ENCODE measurements around the gene BOLA1.
A peak's percentile ranks its signal among the peaks of the same experiment; 100 is the strongest.

The BOLA1 gene

GRCh38 chr1:149877211-149877946 lies 22.0 kb upstream of the BOLA1 start:
- DNase-seq (ENCODE audit: low read depth): no peak
- no peak overlapping the region for H3K4me3 ChIP-seq (ENCODE audit: low read depth, low read length)
- TF ChIP-seq, protein P1, sequence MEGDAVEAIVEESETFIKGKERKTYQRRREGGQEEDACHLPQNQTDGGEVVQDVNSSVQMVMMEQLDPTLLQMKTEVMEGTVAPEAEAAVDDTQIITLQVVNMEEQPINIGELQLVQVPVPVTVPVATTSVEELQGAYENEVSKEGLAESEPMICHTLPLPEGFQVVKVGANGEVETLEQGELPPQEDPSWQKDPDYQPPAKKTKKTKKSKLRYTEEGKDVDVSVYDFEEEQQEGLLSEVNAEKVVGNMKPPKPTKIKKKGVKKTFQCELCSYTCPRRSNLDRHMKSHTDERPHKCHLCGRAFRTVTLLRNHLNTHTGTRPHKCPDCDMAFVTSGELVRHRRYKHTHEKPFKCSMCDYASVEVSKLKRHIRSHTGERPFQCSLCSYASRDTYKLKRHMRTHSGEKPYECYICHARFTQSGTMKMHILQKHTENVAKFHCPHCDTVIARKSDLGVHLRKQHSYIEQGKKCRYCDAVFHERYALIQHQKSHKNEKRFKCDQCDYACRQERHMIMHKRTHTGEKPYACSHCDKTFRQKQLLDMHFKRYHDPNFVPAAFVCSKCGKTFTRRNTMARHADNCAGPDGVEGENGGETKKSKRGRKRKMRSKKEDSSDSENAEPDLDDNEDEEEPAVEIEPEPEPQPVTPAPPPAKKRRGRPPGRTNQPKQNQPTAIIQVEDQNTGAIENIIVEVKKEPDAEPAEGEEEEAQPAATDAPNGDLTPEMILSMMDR (IDR thresholded peaks at IDR 0.05; ENCODE audit: low read depth, low read length, missing control alignments): no peak

DNA sequence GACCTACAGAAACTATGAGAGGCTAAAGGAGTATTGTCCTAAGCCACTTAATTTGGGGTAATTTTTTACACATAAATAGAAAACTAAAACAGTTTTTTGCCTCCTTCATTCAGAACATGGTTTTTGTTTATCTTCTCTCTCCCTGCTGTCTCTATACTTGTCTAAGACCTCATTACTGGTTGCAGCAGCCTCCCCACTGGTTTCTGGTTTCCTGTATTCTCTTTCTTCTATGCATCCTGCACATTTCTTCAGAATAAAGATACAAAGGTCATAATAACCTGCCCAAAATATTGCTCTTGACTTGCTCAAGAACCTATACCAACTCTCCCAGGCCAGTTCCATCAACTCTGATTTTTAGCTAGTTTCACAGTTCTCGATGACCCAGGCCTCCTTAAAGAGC lies 19.8 kb upstream of the BOLA1 start:
- no peak overlapping the region for H3K4me3 ChIP-seq (ENCODE audit: low read depth, low read length)
- TF ChIP-seq, protein P1 (IDR thresholded peaks at IDR 0.05; ENCODE audit: low read depth, low read length, missing control alignments): no peak
- DNase-seq (ENCODE audit: low read depth): no peak

DNA sequence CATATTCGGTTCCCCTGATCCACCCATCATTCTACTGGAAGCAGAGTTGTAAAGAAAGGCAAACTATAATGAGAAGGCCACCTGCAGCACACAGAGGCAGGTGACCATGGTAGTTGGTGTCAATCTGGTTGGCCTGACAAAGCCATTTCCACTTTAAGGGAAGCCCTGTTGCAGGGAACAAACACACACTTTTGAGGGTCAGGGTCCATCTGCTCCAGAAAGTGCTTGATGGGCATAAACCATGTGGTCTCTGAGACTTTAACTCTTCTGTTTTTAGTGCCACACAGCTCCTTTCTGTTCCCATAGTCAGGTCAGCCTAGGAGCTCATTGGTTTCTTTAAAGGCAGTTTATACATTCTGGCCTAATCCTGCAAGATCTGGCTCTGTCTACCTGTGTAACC lies 17.5 kb upstream of the BOLA1 start:
- DNase-seq (ENCODE audit: low read depth): no peak
- H3K4me3 ChIP-seq (ENCODE audit: low read depth, low read length): no peak overlapping the region
- TF ChIP-seq, protein P1 (IDR thresholded peaks at IDR 0.05; ENCODE audit: low read depth, low read length, missing control alignments): no peak

- DNase-seq (ENCODE audit: low read depth): no peak
- H3K4me3 ChIP-seq (ENCODE audit: low read depth, low read length): peak overlapping the region; percentile 76; the same call in 1 of the 2 replicates
- TF ChIP-seq, protein P1 (IDR thresholded peaks at IDR 0.05; ENCODE audit: low read depth, low read length, missing control alignments): no peak
Measured at GRCh38 chr1:149883598-149884247, 15.6 kb upstream of the BOLA1 start.

DNA sequence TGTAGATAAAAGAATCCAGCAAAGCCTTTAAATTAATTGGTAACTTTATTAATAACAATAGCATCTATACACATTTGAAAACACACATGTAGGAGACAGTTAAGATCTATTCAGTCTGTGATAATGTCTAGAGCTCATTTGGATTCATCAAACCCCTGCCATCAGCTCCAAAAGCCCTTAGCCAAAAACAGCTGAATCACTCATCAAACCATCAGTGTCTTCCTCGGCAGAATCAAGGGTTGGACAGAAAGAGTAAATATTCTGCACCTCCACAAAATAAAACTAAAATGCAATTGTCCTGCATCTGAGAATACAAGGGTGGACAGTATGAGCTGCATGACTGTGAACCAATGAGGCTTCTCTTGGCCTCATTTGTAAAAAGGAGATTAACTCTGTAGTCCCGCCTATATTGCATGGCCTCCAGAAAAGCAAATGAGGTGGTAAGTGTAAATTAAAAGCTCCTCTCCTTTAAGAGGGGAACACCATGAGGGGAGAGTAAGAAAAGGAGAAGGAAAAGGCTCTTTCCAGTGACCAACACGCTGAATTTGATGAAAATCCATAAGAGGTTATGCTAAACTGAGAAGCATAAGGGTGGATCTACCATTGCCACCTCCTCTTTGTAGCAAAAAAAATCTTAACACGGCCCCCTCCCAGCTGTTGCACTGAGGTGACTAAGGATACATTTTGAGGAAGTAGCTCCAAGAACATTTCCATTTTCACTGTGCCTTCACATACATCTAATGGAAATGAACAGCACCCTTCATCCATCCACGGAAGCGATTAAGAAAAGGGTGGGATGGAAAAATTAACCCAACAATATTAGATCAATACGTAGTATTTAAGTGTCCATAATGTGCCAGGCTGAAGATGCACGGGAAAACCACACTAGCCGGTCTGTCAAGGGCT lies 14.7 kb upstream of the BOLA1 start:
- DNase-seq (ENCODE audit: low read depth): peak; percentile 42
- H3K4me3 ChIP-seq (ENCODE audit: low read depth, low read length): peak overlapping the region; percentile 76

DNA sequence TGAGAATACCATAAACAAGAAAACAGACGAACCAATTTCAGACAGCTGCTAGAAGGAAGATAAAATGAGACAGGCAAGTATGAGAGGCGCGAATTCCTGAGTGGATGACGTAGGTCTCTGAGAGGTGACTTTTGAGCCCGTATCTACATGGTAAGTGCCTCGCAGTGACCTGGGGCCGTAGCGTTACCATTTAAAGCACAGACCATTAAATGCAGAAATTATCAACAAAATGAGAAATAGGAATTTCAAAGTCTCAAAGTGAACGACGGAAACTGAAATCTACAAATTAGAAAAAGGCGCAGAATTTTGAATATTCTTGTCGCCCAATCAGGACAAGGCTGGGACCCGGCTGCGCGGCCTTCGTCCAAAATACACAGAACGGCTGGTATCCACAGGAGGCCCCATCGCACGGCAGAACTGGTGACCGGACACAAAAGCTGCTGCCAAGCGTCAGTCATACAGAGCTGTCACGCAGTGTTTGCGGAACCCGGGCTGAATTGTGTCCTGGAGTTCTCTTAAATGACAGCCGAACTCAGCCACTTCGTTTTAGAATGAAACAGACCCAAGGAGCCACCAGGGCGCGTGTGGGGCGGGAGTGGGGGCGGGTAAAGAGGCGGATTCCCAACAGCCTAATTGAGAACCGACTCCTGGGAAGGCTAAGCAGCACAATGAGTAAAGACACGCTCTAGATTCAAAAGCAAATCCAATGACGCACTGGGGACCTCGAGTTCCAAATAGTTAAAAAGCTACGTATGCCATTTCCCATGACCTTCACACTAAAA lies 13.8 kb upstream of the BOLA1 start:
- DNase-seq (ENCODE audit: low read depth): peak; percentile 66
- TF ChIP-seq, protein P1 (IDR thresholded peaks at IDR 0.05; ENCODE audit: low read depth, low read length, missing control alignments): no peak
- peak overlapping the region; percentile 76 for H3K4me3 ChIP-seq (ENCODE audit: low read depth, low read length)

More for the DNA sequence above, 14.7 kb upstream of the BOLA1 start:
- TF ChIP-seq, protein P1 (IDR thresholded peaks at IDR 0.05; ENCODE audit: low read depth, low read length, missing control alignments): no peak

GRCh38 chr1:149886121-149886395 lies 13.3 kb upstream of the BOLA1 start:
- peak overlapping the region; percentile 76 for H3K4me3 ChIP-seq (ENCODE audit: low read depth, low read length)
- peak; percentile 10 for DNase-seq (ENCODE audit: low read depth)
